HUES6 (cell line): ENCODE results near the gene HDAC4.

Experiments used
- H3K27ac ChIP-seq: 2 replicates; pipeline ENCODE4 v1.7.0; 2013; ENCODE audit warnings: low read depth, mild to moderate bottlenecking, low read length, inconsistent platforms
- H3K27me3 ChIP-seq: 2 replicates; pipeline ENCODE4 v1.6.1; 2013; ENCODE audit warnings: low read length; ENCODE audit not compliant: control insufficient read depth, insufficient read depth
- H3K36me3 ChIP-seq: 2 replicates; pipeline ENCODE4 v1.6.1; 2013; ENCODE audit warnings: low read length; ENCODE audit not compliant: control insufficient read depth, insufficient read depth
- H3K4me1 ChIP-seq: 2 replicates; pipeline ENCODE4 v1.6.1; 2013; ENCODE audit warnings: low read length; ENCODE audit not compliant: control insufficient read depth, insufficient read depth
- H3K4me3 ChIP-seq: 2 replicates; pipeline ENCODE4 v1.5.1; 2013; ENCODE audit warnings: low read depth, low read length
- H3K9ac ChIP-seq: one replicate; pipeline ENCODE4 v1.6.1; 2013; ENCODE audit warnings: mild to moderate bottlenecking, low read length
- H3K9me3 ChIP-seq: 2 replicates; pipeline ENCODE4 v1.6.1; 2013; ENCODE audit warnings: low read depth, low read length; ENCODE audit not compliant: control insufficient read depth, insufficient read depth

Gene HDAC4

DNA sequence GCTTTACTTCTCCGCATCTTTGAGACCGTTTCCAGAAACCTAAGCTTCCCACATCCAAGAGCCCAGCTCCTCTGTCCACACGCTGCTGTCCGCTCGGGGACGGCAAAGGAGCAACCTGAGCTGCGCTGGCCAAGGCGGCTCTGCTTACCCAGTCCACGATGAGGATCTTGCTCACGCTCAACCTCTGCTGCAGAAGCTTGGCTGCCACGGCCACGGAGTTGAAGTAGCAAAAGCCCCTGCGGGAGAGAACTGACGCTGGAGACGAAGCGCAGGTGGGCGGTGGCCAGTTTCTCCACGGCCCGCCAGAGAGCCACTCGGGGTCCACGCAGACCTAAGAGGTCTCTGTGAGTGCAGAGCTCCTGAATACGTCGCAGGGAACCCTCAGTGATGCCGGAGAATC, 316.8 kb downstream of the HDAC4 start:
- no peak overlapping the region for H3K27ac ChIP-seq
- H3K9ac ChIP-seq = no peak overlapping the region
- no peaks in the 10 kb centered on the region for H3K27me3 ChIP-seq
- no peaks in the 10 kb centered on the region for H3K9me3 ChIP-seq
- peaks cover 32% of the 10 kb centered on the region for H3K36me3 ChIP-seq
- no peak overlapping the region for H3K4me3 ChIP-seq
- no peaks in the 10 kb centered on the region for H3K4me1 ChIP-seq

DNA sequence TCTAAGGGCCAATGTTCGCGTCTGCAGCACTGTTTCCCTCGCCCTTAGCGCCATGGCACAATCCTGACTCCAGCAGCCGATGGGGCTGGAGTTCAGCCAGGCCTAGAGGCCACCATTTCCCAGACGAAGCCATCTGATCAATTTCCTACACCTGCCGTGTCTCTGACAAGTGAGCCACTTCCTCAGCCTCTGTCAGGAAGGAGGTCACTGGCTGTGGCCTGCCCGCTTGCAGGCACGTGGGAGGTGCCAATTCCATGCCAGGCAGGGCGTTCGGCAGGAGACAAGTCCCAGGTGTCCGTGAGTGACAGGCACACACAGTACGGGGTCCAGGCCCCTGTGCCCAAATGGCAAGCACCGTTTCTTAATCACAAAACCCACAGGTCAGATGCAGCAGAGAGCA, 318.4 kb downstream of the HDAC4 start:
- Histone ChIP-seq H3K36me3 (peaks cover 34% of the 10 kb centered on the region), H3K4me1 (no peaks in the 10 kb centered on the region), H3K27ac (no peak overlapping the region), H3K4me3 (no peak overlapping the region), H3K27me3 (no peaks in the 10 kb centered on the region), H3K9me3 (no peaks in the 10 kb centered on the region), H3K9ac (no peak overlapping the region)

DNA sequence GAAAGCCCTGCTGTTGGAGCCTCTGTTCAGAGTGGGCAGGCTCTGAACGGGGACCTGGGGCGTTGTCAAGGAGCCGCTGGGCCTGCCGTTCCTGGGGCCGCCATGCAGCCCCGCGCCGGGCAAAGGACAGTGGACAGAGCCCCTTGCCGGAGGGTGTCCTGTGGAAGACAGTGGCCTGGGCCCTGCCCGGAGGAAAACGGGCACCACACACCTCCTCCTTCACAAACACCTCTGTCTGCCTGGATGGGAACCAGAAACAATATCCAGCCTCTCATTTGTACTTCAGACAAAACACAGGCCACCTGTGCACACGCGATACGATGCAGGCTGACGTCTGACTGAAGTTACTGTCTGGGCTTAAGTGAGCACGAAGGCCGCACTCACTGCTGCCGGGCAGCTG, 319.2 kb downstream of the HDAC4 start:
- H3K9ac ChIP-seq = no peak overlapping the region
- H3K9me3 ChIP-seq = no peaks in the 10 kb centered on the region
- H3K27me3 ChIP-seq = no peaks in the 10 kb centered on the region
- no peak overlapping the region for H3K4me3 ChIP-seq
- peaks cover 36% of the 10 kb centered on the region for H3K36me3 ChIP-seq
- H3K27ac ChIP-seq = no peak overlapping the region
- no peaks in the 10 kb centered on the region for H3K4me1 ChIP-seq

DNA sequence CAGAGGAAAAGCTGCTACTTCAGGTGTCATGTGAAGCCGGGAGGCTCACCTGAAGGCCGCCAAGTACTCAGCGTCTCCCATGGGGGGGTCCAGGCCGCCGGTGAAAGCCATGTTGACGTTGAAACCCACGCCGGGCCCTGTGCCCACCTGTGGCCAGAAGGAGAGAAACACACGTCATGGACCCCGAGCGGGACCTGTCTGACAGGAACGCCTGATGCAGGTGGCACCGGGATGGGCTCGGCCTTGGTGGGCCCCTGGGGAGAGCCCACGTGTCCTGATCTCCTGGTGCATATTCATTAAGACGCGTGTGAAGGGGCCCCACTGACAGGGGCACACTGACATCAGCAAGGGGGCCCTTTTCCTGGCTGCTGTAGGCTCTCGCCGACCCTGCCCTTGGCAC, 319.8 kb downstream of the HDAC4 start:
- Histone ChIP-seq H3K4me1 (no peaks in the 10 kb centered on the region), H3K4me3 (no peak overlapping the region), H3K27ac (no peak overlapping the region), H3K9ac (no peak overlapping the region), H3K36me3 (peaks cover 38% of the 10 kb centered on the region), H3K9me3 (no peaks in the 10 kb centered on the region), H3K27me3 (no peaks in the 10 kb centered on the region)

DNA sequence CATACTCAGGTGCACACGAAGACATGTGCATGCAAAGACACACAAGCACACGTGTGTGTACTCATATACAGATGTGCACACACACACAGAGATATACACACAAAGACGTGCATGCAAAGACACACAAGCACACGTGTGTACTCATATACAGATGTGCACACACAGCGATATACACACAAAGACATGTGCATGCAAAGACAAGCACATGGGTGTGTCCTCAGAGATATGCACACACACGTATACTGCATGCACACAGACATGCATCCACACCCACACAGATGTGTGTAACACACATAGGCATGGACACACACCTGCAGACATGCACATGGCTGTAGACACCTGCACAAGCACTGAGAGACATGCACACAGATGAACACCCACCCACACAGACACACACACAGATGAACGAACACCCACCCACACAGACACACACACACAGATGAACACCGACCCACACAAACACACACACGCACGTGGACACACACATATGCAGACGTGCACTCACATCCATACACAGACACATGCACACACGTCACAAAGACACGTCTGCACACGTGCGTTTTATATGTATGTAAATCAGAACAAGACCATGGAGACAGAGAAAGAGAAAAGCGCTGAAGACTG, 321.0 kb downstream of the HDAC4 start:
- Histone ChIP-seq H3K4me3 (no peak overlapping the region), H3K36me3 (peaks cover 42% of the 10 kb centered on the region), H3K27ac (no peak overlapping the region), H3K27me3 (no peaks in the 10 kb centered on the region), H3K9ac (no peak overlapping the region), H3K9me3 (no peaks in the 10 kb centered on the region), H3K4me1 (no peaks in the 10 kb centered on the region)

DNA sequence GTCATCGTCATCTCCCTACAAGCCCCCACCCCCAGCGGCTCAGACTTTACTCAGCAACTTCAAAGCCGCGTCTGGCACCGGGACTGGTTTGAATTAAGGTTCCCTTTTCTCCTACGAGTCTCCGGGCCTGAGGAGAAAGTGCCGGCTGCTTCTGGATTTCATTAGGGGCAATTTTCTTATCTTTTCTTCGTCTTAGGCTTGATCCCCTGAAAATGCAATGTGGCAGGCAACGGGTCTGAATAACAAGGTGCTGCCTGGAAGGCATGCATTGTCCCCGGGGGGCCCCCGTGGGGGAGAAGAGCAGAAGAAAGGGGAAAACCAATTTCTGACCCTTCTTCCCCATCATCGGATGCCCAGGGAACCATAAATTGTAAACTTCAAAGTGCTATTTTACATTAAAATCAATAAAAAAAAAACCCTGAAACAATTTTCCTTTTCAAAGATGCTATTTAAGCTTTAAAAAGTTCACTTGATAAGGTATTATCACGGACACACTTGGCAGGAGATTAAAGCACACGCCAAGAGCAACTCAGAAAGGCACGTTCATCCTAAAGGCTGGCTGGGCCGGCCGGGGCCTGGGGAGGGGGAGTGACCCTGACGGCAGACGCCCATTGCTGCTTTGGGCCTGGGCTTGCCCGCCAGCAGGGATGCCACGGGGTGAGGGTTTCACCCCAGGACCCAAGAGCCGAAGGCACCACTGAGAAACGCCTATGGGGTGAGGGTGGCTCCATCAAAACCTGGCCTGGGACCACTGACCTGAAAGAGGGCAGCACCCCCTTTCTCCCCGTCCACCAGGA, 322.5 kb downstream of the HDAC4 start:
- Histone ChIP-seq H3K27me3 (no peaks in the 10 kb centered on the region), H3K9ac (no peak overlapping the region), H3K36me3 (peaks cover 44% of the 10 kb centered on the region), H3K9me3 (no peaks in the 10 kb centered on the region), H3K4me1 (no peaks in the 10 kb centered on the region), H3K27ac (no peak overlapping the region), H3K4me3 (no peak overlapping the region)

DNA sequence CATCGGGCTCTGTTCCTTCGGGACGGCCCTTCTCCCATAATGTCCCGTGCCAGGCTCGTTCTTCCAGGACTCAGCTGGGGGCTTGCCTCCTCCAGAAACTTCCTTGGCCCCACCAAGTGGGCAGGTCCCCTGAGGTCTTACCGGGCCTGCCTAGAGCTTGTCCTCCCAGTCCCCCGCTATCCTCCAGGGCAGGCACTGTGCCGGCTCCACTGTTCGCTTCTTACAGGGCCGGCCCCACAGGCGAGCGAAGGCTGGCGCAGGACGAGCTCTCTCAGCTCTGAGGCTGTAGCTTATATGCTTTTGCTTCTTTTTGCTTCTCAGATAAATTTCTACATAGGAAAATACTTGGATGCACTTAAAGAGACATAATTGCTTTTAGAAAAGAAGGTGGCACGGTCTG, 323.6 kb downstream of the HDAC4 start:
- Histone ChIP-seq H3K4me3 (no peak overlapping the region), H3K36me3 (peaks cover 42% of the 10 kb centered on the region), H3K27ac (no peak overlapping the region), H3K9me3 (no peaks in the 10 kb centered on the region), H3K4me1 (no peaks in the 10 kb centered on the region), H3K9ac (no peak overlapping the region), H3K27me3 (no peaks in the 10 kb centered on the region)

DNA sequence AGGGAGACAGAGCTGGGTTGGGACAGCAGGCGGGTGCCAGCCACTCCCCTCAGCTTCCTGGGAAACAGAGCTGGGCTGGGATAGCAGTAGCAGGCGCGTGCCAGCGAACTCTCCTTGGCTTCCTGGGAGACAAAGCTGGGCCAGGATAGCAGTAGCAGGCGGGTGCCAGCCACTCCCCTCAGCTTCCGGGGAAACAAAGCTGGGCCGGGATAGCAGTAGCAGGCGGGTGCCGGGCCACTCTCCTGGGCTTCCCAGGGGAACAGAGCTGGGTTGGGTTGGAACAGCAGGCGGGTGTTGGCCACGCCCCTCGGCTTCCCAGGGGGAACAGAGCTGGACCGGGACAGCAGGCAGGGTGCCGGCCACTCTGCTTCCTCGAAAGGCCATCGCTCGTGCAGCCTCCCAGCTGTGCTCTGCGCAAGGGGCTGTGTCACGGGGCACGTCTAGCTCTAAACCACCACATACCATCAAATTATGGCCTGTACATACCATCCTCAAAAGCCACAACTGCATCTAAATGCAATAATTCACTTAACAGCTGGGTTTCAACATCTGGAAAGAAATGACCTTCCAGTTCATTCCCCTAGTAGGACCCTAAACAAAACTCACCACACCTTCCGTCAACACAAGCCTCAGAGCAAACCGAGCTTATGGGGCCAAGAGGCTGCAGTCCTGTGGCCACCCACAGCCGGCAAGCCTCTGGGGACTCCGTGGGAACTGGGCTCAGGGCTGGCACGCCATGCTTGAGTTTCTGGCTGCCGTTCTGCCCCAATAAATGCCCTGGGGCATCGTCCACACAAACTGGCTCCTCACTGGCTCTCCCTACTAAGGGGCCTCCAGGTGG, 324.7 kb downstream of the HDAC4 start:
- H3K36me3 ChIP-seq = peaks cover 44% of the 10 kb centered on the region
- no peak overlapping the region for H3K27ac ChIP-seq
- no peak overlapping the region for H3K4me3 ChIP-seq
- no peak overlapping the region for H3K9ac ChIP-seq
- H3K27me3 ChIP-seq = no peaks in the 10 kb centered on the region
- H3K4me1 ChIP-seq = no peaks in the 10 kb centered on the region
- no peaks in the 10 kb centered on the region for H3K9me3 ChIP-seq

DNA sequence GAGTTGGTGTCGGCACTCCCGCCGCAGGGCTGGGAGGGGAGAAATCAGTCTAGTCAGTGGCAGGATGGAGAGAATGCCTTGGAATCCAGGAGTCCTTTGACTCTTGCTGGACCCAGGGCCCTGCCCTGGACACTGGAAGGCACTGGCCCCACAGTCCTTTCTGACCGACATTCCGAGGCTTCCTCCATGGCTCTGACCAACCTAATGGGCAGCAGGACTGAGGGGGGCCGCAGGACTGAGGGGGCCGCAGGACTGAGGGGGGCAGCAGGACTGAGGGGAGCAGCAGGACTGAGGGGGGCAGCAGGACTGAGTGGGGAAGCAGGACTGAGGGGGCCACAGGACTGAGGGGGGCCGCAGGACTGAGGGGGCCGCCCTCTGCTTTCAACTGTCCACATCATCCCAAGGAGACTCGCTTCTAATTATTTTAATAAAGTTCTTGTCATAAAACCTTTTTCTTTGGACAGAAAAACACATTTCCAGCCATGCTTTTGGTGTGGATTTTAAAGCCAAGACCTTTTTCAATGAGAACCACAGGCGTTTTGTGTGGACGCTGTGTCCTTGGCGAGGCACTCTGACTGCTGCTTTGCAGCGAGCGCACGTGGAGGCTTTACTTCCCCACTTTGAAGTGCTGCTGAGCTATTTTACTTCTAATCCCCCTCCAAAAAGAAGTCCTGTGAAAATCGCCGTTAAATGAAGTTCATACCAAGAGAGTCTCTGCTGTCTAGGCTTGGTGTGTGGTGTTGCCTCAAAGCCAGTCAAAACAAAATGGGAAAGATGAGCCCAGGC, 326.9 kb downstream of the HDAC4 start:
- H3K4me3 ChIP-seq = no peak overlapping the region

DNA sequence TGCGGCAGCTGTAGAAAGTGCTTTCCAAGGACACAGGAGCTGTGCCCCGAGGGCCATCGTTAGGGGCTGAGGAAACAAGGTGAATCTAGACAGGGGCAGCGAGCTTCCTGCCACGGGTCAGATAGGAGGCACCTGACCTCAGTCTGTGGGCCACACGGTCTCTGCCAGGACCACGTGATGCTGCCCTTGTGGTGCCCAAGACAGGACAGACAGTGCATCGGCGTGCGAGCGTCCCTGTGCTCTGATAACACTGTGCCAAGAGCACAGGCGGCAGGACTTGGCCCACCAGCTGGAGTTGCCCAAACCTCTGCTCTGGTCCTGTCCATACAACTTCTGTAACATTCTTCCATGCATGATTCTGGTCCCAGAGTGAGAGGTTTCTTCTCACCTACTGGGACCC, 327.6 kb downstream of the HDAC4 start:
- Histone ChIP-seq H3K27me3 (no peaks in the 10 kb centered on the region), H3K4me3 (no peak overlapping the region), H3K9me3 (no peaks in the 10 kb centered on the region), H3K9ac (no peak overlapping the region), H3K27ac (no peak overlapping the region), H3K36me3 (peaks cover 31% of the 10 kb centered on the region), H3K4me1 (no peaks in the 10 kb centered on the region)

More for the DNA sequence above, 326.9 kb downstream of the HDAC4 start:
- no peak overlapping the region for H3K9ac ChIP-seq
- H3K9me3 ChIP-seq = no peaks in the 10 kb centered on the region
- H3K27me3 ChIP-seq = no peaks in the 10 kb centered on the region
- no peak overlapping the region for H3K27ac ChIP-seq
- peaks cover 31% of the 10 kb centered on the region for H3K36me3 ChIP-seq
- no peaks in the 10 kb centered on the region for H3K4me1 ChIP-seq
